ENCODE data around the gene AMIGO3. TPM values are rescaled to one million over a fixed set of nuclear protein-coding genes. Genes with fewer than 3 reads are reported as not detected.
"Not testable (repeated sequence)": the region's sequence is repeated elsewhere in the genome, so short reads cannot be mapped to it uniquely, and the experiment has no call there.

AMIGO3 gene
- total and polyA plus RNA-seq, 2 of the 8 experiments (the other 6 are each of a cell fraction or from before 2014, with no cell fraction given) = 1.6 to 8.8 TPM

DNA sequence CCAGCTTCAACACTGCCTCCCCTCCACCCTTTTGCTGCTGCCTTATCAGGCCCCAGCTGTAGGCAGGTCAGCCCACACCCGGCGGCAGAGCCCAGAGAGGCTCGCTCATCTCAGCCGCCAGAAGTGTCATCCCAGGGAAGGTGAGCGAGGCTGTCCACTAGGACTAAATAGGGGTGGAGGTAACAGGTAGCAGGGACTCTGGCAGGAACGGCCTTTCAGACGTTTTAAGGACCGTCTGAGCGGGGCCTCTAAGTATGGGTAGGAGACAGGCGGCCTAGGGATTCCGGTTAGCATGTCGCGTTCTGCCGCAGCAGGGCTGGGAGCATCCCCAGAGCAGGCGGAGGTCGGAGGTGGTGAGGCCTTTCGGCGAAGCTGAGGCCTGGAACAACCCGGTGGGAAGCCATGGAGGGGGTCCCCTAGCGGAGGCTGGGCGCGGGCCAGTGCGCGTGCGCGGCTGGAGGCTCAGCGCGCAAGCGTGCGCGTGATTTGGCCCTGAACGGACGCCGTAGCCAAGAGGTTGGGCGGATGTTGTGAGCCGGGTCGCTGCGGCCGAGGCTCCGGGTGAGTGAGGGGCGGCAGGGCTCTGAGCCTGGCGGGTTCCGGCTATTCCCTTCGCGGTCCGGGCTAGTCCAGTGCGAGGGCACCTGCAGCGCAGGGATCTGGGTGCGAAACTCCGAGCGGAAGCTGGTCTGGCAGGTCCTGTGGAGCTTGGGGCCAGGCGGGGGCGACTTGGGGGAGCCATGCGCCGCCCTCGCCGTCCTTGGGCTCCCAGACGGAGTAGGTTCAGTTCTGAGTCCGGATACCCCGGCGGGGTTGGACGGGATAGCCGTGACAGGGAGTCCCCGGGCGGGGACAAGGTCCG is 30.2 kb downstream of the AMIGO3 start, which contains the start of the genes MST1 and RNF123 (continued):
- TF ChIP-seq TAF1 (IDR thresholded peaks at IDR 0.05; ENCODE audit: low read depth, low read length) = peak; percentile 79

DNA sequence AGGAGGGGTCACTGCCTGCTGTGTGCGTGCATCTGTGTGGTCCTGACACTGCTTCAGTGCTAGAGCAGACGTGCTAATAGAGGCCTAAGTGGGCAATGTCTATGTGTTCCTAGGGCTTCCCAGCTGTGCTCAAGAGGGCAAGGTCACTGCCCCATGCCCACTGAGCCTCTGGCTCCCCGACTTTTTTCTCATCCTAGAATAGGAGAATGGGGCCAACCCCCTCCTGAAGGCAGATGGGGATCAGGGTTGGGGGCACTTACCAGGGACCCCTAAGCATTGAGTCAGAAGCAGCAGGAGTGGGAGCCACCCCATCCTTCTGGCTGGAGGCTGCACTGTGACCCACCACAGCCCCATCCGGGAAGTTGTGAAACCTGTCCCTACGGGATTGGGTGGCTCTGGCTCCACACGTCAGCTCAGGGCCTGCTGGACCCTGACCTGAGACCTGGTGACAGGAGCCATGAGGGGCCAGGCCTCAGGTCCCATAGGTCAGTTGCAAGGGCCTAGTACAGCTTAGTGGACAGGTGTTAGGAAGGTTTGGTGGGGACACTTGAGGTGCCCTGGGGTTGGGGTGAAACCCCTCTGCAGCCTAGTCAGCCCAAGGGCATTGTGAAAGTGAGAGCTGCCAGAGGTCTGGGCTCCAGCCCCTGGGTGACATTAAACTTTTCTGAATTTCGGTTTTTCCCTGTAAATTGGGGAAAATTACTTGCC is 31.0 kb downstream of the AMIGO3 start:
- H3K27ac ChIP-seq (ENCODE audit: low read depth, low read length); H3K18ac ChIP-seq (ENCODE audit: extremely low read depth, low read length); H2AFZ ChIP-seq (ENCODE audit: low read length); H3K23ac ChIP-seq (ENCODE audit: insufficient read length); FAIRE-seq; H3K4me1 ChIP-seq (replicated peaks in 1 of 4; ENCODE audit: control insufficient read depth in 3 of 4, insufficient read depth in 4 of 4, low read length in 3 of 4); H3K56ac ChIP-seq (replicated peaks; ENCODE audit: insufficient read length, low read depth, low read length); H4K5ac ChIP-seq (ENCODE audit: insufficient read length, low read depth, low read length); H3K9ac ChIP-seq (replicated peaks in 1 of 4; ENCODE audit: extremely low read depth in 1 of 4, low read depth in 3 of 4, low read length in 3 of 4); H3K79me2 ChIP-seq (ENCODE audit: control insufficient read depth in 1 of 2, insufficient read depth in 2 of 2, low read length in 2 of 2); H3K27me3 ChIP-seq (replicated peaks in 1 of 4; ENCODE audit: control insufficient read depth in 3 of 4, extremely low read depth in 1 of 4, insufficient read depth in 3 of 4, low read length in 3 of 4); H3K14ac ChIP-seq (ENCODE audit: insufficient read length); H2BK120ac ChIP-seq (replicated peaks; ENCODE audit: low read depth, low read length); H2BK12ac ChIP-seq (ENCODE audit: low read depth, low read length); H3K4ac ChIP-seq (replicated peaks; ENCODE audit: insufficient read length, low read depth, low read length); H4K91ac ChIP-seq (replicated peaks; ENCODE audit: insufficient read length, low read length); H4K8ac ChIP-seq (ENCODE audit: extremely low read depth, insufficient read depth, low read length); H4K20me1 ChIP-seq (replicated peaks in 1 of 2; ENCODE audit: control insufficient read depth in 1 of 2, insufficient read depth in 2 of 2, low read length in 2 of 2); H2BK5ac ChIP-seq (ENCODE audit: low read depth, low read length); DNase-seq (ENCODE audit: low read depth in 1 of 2, low spot score in 2 of 2); H3K9me3 ChIP-seq (ENCODE audit: insufficient read depth in 2 of 2, low read depth in 1 of 2, low read length in 1 of 2); H3K36me3 ChIP-seq (ENCODE audit: control insufficient read depth in 2 of 4, insufficient read depth in 4 of 4, low read length in 3 of 4); H3K79me1 ChIP-seq (ENCODE audit: low read depth, low read length); H2AK5ac ChIP-seq (ENCODE audit: low read depth, low read length); H2BK20ac ChIP-seq (ENCODE audit: low read length): not testable (repeated sequence)
- POLR2A ChIA-PET (ENCODE audit: partially characterized antibody) = interaction anchor here (0.8 to 2.6 kb wide), 4 partner anchors 9 to 30 kb away, joined by 3 to 12 read pairs (median 5); partner anchors contain the start of gene AMIGO3
- H3K4me2 ChIP-seq (ENCODE audit: insufficient read depth in 1 of 2, low read depth in 2 of 2, low read length in 2 of 2) = peak overlapping the region; percentile 44 to 66
- H3K23me2 ChIP-seq (ENCODE audit: low read depth, low read length) = peaks cover 14% of the 10 kb centered on the region
- peak overlapping the region in 3 of 4 experiments; percentile 81 to 98 (median 90); a peak in 3 of 8 replicates for H3K4me3 ChIP-seq (ENCODE audit: extremely low read depth in 1 of 4, insufficient read depth in 2 of 4, low read depth in 3 of 4, low read length in 4 of 4)
- CTCF ChIA-PET (ENCODE audit: partially characterized antibody) = interaction anchor here (0.7 to 2.0 kb wide), 2 partner anchors 12 to 123 kb away, joined by 3 to 11 read pairs; no protein-coding TSS in a partner anchor
- 68% methylated on average over 5 of the region's 7 CpGs; no CpG with 5 or more reads in 1 of the 2 experiments for WGBS, 2 experiments (ENCODE audit: extremely low coverage in 1 of 2, insufficient coverage in 1 of 2, insufficient read length in 1 of 2, insufficient replicate concordance in 2 of 2, low coverage in 1 of 2, low lambda C conversion rate in 2 of 2, missing lambda C conversion rate in 1 of 2)
- H2BK15ac ChIP-seq (ENCODE audit: low read length) = peak overlapping the region; percentile 16; the same call in 1 of the 2 replicates
